HG03095 (cell line): Measurements from ENCODE around the gene CTSD.

Experiments used
- ATAC-seq: cut with Tn5 transposase; IDR thresholded peaks from one replicate; pipeline ENCODE4 v1.9.1; 2021; ENCODE audit warnings: moderate library complexity; ENCODE audit not compliant: unreplicated experiment

Gene CTSD

DNA sequence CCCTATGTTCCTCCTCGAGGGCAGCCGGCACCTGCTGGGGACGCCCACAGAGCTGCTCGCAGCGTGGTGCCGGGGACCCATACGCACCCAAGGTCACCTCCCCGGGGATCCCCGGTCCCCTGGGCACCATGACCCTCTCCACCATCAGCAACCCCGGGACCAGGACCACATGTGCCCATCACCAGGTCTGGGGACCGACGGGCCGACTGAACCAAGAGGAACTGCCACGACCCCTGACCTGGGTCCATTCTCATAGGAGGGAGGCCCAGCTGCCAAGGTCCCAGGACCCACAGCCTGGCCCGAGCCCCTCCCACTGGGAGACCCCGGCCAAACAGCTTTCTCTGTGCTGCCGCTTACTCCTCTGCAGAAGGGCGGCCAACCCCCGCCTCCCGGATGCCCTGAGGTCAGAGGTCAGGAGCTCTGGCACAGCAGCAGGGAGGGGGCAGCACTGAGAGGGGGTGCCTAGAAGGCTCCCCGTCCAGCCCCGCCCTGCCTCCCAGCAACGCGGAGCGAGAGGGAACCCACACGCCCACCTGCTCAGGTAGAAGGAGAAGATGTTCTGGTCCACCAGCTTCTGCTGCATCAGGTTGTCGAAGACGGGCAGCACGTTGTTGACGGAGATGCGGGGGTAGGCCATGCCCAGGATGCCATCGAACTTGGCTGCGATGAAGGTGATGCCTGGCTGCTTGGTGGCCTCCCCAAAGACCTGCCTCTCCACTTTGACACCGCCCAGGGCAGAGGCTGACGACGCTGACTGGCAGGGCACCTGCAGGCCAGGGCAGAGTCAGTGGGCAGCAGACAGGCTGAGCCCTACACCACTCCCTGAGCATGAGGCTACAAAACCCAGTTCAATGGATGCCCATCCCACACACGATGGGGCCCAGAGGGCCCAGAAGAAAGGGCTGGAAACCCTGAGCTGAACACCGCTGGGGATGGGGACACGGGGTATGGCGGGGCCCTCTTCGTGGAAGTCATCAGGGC, 6.6 kb downstream of the CTSD start:
- no peak for ATAC-seq

GRCh38 chr11:1755692-1756561, 7.8 kb downstream of the CTSD start:
- no peak for ATAC-seq

- ATAC-seq = no peak
Observed at GRCh38 chr11:1755344-1755691, 8.4 kb downstream of the CTSD start.

- no peak for ATAC-seq
Observed at GRCh38 chr11:1754376-1755150, 9.2 kb downstream of the CTSD start.

GRCh38 chr11:1753929-1754305, 9.8 kb downstream of the CTSD start:
- no peak for ATAC-seq

- ATAC-seq = no peak
Observed at GRCh38 chr11:1753229-1753928, 10.3 kb downstream of the CTSD start.

DNA sequence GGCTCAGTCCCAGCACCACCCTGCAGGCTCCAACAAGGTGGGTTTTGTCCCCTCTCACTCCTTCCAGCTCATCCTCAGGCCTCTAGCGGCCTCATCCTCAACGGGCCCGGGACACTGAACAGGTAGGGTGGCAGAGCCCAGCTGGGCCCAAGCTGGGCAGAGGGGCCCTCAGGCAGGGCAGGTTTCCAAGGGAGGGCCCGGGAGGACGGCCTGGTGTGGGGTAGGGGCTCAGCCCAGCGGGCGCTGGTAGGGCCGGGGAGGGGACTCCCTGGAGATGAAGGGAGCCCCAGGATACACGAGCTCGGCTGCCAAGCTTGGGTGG, 10.9 kb downstream of the CTSD start:
- ATAC-seq = no peak

- no peak for ATAC-seq
Observed at GRCh38 chr11:1751999-1752906, 11.5 kb downstream of the CTSD start.

DNA sequence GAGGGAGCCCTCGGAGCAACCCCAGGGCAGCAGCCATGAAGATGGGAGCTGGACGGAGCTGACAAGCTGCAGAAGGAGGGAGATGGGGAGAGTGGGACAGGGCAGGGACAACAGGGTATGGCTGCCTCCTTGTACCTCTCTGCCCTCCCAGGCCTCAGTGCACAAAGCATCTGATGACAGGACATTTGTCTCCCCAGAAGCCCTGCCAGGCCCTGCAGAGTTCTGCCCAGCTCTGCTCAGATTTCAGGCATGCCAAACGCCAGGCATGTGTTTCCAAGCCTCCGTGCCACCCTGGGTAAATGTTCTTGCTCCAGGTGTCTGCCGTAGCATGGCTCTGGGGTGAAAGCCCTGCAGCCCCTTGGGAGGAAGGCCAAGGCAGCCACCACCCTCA, 12.2 kb downstream of the CTSD start:
- no peak for ATAC-seq

DNA sequence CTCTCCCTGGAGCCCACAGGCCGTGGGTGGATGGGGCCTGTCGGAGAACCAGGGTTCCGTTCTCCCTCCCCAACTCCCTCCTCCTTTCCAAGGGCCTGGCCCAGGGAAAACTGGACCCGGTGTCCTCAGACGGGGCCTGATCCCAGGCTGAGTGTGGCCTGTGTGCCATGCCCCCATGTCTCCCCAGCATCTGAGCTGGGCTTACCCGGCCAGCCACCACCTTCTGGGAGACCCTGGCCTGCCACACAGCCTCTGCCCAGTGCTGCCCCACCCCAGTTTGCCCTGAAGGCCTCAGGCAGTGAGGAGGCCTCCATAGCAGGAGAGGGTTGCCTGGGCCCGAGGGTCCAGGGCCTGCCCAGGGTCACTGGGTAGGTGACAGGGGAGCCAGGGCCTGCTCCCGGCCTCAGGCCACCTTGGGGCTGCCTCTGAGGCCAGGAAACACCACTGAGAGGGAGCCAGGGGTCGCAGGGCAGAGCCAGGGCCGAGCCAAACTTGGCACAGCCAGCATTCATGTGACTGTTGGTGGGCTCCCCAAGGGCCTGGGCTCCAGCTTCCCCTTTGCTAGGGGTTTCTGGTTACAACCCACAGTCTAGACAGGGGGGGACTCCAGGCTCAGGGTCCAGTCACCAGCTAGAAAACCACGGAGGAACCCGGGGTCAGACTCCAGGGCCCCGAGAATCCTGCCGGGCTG, 12.7 kb downstream of the CTSD start:
- no peak for ATAC-seq

DNA sequence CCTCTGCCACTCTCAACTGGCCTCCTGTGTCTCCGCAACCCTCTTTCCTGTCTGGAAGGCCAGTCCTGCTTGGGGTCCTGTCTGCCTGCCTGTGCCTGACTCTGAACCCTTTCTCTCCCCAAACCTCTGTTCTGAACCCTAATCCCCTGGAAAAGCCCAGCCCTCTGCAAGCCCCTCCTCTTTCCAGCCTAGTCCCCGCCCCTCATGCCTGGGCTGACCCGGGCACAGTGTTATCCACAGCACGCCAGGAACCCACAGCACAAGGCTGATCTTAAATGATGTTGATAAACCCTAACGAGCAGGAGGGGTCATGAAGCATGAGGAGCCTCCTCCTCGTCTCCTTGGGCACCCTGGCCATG, 13.3 kb downstream of the CTSD start, which contains the start of gene IFITM10:
Gene IFITM10, minus strand, starts transcription at position 115 of the 359 bp plus-strand sequence. CDS start 153 bp downstream, outside the sequence.
- no peak for ATAC-seq

DNA sequence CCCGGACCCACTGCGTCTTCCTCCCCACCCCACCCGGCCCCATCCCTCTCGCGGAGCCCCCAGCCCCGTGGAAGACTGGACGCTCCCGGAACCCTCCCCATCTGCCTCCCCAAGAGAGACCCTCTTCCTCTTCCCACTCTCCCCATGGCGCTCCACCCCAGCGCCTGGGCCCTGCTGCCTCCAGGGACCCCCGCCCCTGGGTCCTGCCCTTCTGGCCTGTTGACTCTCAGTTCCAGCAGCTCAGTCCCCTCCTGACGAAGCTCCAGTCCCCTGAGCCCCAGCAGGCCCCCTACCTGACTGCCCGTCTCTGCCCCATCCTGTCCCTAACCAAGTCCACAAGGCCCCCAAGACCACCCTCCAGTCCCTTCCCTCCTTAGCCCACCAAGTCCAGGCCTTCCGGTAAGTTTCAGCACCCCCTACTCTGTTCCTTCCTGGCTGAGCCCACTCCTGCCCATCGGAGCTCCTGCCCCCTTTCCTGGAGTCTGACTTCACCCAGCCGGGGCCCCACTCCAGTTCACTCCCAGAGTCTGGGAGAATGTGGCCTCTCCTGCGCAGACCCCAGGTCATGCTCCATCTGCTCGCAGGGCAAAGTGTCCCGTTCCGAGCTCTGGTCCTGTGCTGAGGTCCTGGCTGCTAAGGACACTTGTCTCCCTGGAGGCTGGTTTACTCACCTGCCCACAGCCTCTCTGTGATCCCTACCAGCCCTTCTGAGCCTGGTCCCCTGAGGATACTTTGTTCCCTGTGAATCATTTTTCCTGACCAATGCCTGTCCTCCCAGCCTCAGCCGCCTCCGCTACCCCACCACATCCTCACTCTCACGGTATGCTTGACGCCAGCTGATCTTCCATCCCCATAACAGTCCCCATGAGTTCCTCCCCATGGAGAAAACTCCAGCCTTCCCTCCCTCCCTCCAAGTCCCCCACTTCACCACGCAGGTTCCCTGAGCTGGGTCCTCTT, 14.1 kb downstream of the CTSD start:
- no peak for ATAC-seq

DNA sequence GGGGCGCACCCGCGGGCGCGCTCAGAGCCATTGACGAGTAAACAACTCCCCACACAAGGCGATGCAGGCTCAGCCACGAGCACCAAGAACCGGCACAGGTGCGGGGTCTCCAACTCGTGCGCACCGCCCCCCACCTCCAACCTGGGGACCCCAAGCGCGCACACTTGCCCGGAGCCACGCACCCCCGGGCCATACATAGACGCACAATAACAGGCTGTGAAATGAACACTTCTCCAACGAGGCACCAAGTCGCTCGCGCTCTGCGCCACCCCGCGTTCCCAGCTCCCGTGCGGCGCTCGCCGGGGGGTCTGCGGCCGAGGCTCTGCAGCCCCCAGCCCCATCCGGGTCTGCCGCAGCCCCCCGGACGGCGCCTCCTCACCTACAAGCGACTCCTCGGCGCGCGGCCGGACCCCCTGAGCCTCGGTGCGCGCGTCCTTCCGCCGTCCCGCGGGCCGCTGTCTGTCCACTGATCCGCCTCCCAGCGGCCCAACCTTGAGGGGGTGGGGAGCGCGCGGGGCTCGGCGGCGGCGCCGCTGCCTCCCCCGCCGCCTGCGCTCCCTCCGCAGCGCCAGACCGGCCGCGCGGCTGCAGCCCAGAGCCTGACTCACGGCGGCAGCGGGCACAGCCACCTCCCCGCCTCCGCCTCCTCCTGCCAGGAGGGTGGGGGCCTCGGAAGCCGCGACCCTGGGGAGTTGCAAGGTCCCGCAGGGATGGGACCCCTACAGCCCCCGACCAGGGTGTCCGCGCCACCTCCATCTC, 14.9 kb downstream of the CTSD start:
- ATAC-seq = no peak

DNA sequence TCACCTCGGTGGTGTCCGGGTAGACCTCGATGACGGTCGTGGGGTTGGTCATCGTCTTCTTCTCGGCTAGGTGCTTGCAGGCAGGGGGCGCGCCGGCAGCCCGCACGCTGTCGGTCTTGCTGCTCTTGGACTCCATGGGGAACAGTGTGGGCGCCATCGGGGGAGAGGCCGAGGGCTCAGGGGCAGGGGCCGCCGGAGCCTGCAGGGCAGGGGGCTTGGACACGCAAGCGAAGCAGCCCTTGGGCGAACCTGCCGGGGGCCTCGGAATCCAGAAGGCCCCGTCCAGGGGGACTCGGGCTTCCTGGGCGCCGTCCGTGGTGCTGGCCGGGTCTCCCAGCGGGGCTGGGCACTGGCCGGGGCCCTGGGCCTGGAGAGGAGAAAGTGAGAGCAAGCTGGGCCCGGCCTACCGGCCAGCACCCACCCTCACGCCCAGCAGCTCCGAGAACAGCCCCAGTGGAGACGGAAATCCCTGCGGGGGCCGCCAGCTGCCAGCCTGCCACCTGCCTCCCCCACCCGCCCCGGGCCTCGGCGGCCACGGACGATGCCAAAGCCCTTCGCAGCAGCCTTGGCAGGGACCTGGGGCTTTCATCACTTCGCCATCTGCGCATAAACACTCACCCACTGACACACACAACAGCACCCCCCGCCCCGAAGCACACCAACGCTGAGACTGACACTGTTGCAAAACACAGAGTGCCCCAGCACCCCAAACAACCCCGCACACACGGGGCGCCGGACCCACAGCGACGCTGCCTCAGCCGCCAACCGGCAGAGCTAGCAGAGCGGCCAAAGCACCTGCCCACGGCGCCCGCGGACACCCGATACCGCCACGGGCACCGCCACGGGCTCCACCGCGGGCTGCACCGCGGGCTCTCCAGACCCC, 15.7 kb downstream of the CTSD start:
- ATAC-seq = no peak

DNA sequence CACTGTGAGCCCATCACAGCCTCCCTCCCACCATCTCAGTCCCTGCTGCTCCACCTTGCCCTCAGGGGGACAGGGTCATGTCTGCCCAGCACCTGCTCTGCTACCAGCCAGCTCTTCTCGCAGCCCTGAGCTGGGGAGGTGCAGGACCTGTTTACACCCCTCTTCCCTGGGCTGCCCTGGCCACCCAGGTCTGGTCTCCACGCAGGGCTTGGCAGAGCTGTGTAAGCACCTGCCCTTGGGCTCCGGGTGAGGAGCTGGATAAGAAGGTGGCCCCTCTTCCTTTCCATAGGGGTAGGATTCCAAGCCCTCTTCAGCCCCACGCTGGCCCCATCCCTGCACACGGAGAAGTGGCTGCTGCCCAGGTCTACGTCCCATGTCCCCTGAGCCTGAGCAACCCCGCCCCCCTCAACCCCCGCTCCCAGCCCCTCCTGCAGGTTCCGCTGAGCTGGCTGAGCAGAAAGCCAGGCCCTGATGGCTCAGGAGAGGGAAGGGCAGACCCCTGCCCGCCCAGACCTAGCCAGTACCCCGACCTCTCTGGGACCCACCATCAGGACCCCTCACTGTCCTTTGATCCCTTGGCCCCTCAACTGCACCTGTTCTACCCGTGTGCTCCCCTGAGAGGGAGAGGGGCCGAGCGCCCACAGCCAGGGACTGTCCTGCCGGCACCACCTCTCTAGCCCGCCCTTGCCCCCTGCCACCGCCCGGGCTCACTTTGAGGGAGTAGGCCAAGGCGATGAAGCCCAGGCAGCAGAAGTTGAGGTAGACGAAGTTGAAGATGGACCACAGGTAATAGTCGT, 16.6 kb downstream of the CTSD start:
- ATAC-seq = no peak
